GM12874 (cell line): ENCODE results near the gene TRPM1.

Source experiments
- TF ChIP-seq, protein P1 (sequence below): IDR thresholded peaks from 2 replicates; pipeline ENCODE4 v1.5.1; 2011; ENCODE audit warnings: low read depth, mild to moderate bottlenecking, control low read depth, low read length, moderate library complexity; ENCODE audit not compliant: insufficient read depth

TRPM1 gene

DNA sequence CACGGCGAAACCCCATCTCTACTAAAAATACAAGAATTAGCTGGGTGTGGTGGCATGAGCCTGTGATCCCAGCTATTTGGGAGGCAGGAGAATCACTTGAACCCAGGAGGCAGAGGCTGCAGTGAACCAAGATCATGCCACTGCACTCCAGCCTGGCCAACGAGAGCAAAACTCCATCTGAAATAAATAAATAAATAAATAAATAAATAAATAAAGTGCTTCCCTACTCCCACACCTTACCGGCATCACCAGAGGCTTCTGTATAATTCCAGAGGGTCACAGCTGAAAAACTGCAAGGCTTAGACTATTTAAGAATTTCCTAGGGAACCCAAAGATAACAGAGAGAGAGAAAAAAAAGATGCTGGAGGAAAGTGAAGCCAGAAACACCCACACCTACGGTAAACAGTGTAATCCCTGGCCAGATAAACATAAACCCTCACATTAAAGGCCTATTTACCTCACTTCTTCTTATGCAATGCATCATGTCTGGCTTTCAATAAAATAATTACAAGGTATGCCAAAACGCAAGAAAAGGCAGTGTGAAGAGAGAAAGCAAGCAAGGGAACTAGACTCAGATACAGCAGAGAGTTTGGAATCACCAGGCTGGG lies 15.0 kb upstream of the TRPM1 start:
- TF ChIP-seq, protein P1, sequence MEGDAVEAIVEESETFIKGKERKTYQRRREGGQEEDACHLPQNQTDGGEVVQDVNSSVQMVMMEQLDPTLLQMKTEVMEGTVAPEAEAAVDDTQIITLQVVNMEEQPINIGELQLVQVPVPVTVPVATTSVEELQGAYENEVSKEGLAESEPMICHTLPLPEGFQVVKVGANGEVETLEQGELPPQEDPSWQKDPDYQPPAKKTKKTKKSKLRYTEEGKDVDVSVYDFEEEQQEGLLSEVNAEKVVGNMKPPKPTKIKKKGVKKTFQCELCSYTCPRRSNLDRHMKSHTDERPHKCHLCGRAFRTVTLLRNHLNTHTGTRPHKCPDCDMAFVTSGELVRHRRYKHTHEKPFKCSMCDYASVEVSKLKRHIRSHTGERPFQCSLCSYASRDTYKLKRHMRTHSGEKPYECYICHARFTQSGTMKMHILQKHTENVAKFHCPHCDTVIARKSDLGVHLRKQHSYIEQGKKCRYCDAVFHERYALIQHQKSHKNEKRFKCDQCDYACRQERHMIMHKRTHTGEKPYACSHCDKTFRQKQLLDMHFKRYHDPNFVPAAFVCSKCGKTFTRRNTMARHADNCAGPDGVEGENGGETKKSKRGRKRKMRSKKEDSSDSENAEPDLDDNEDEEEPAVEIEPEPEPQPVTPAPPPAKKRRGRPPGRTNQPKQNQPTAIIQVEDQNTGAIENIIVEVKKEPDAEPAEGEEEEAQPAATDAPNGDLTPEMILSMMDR, result no peak

- TF ChIP-seq, protein P1, result no peak
These were observed 9.6 kb upstream of the TRPM1 start for GRCh38 chr15:31111091-31111647.

DNA sequence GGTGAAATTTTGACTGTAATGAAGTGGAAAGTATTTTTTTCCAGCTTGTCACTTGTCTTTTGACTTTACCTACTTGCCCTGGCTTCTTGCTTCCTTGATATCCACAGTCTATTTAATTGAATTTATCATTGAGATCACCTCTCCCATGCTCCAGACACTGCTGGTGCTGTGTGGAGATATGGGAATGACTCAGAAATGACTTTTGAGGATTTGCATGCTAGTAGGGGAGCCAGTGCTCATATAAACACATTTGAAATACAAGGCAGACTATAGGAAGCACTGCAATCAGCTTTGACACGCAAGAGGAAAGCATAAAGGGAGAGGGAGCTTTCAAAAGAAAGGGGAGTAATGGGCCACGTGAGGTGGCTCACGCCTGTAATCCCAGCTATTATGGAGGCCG lies 7.3 kb upstream of the TRPM1 start:
- TF ChIP-seq, protein P1, result no peak

DNA sequence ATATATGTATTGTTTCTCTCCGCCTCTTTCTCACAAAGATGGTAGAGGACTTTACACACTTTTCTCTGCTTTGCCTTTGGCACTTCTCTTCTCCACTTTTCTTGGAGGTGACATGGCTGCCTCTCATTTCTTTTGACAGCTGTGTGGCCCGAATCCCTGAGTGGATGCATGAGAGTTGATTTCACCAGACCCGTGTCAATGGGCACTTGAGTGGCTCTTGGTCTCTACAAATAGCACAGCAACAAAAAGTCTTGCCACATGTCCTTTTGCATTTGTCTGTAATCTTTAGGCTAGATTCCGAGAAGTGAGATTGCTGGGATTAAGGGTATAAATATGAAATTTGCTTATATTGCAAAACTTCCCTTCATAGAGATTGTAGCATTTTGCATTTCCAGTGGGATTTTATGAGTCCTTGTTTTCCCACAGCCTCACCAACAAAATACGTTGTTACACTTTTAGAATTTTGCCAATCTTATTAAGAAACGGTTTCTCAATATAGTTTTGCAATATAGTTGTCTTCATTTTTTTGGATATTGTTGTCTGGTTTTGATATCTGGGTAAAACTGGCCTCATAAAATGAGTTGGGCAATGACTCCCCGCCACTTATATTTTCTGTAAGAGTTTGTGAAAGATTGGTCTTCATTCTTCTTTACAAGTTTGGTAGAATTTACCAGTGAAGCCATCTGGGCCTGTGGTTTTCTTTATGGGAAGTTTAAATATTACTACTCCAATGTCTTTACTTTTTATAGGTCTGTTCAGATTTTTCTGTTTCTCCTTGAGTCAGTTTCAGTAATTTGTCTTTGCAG lies 5.2 kb upstream of the TRPM1 start:
- TF ChIP-seq, protein P1, result no peak

DNA sequence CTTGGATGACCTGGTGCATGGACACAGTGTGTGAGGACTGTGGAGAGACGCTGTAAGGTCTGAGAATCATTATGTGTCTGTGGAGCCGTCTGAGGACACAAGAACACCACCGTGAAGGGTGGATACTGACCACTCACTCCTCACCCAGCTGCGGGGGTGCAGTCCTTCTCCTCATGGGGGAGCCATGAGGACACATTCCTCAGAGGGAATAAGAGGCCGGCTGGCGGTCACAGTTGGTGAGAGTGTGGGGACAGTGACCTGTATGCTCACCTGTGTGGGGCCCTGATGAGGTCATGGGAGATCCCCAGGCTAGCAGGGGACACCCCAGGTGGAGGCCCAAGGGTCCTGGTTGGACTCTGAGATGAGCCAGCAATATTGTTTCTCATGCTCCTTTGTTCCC lies 2.5 kb upstream of the TRPM1 start:
- TF ChIP-seq, protein P1, result no peak

- TF ChIP-seq, protein P1, result no peak
These were observed 1.1 kb upstream of the TRPM1 start for GRCh38 chr15:31102374-31103342.

- TF ChIP-seq, protein P1, result no peak
These were observed 455 bp upstream of the TRPM1 start for GRCh38 chr15:31102039-31102321.
